K562 (cell line): Measurements from ENCODE around the gene COASY. TPM values are rescaled to one million over a fixed set of nuclear protein-coding genes. Genes with fewer than 3 reads are reported as not detected.

Experiments used
- DACH1 ChIP-seq: fragments of 450-650 bp; IDR thresholded peaks from 2 replicates; pipeline ENCODE4 v1.6.1; 2018; ENCODE audit not compliant: partially characterized antibody
- E2F1 ChIP-seq: sonication (generic); formaldehyde crosslinking; IDR thresholded peaks from 2 replicates; pipeline ENCODE4 v1.8.1; 2023; ENCODE audit warnings: mild to moderate bottlenecking, missing genetic modification reagents, moderate library complexity
- FOXK2 ChIP-seq, 2 experiments: fragments of 450-650 bp; IDR thresholded peaks in 1 of 2; conservative IDR thresholded peaks in 1 of 2; 2 replicates each; pipeline ENCODE4 v1.6.1; 2016; ENCODE audit warnings: low read depth in 2 of 2, mild to moderate bottlenecking in 1 of 2
- GABPB1 ChIP-seq: sonication (generic); formaldehyde crosslinking; IDR thresholded peaks from 2 replicates; pipeline ENCODE4 v1.8.0; 2022; ENCODE audit warnings: mild to moderate bottlenecking, missing genetic modification reagents
- HES1 ChIP-seq: fragments of 450-650 bp; IDR thresholded peaks from 2 replicates; pipeline ENCODE4 v1.6.1; 2016; ENCODE audit warnings: low read depth, mild to moderate bottlenecking, moderate library complexity
- HMGXB4 ChIP-seq: sonication (generic); formaldehyde crosslinking; IDR thresholded peaks from 2 replicates; pipeline ENCODE4 v1.8.1; 2023; ENCODE audit warnings: mild to moderate bottlenecking, missing genetic modification reagents
- NR1H2 ChIP-seq: sonication (generic); formaldehyde crosslinking; IDR thresholded peaks from 2 replicates; pipeline ENCODE4 v1.4.0; 2020; ENCODE audit warnings: mild to moderate bottlenecking, missing genetic modification reagents
- PCBP1 ChIP-seq: fragments of 200-400 bp; formaldehyde crosslinking; IDR thresholded peaks from 2 replicates; pipeline ENCODE4 v1.6.1; 2018; ENCODE audit warnings: mild to moderate bottlenecking, low read depth, low read length; ENCODE audit not compliant: poor library complexity, severe bottlenecking
- SMARCE1 ChIP-seq: fragments of 450-650 bp; IDR thresholded peaks from 2 replicates; pipeline ENCODE4 v1.7.1; 2016; ENCODE audit warnings: mild to moderate bottlenecking
- ZNF146 ChIP-seq: IDR thresholded peaks from one replicate; pipeline ENCODE4 v1.6.1; 2018; ENCODE audit warnings: missing compliant biosample characterization; ENCODE audit not compliant: unreplicated experiment
- ZNF449 ChIP-seq: fragments of 250-450 bp; sonication (Bioruptor Pico); IDR thresholded peaks from 2 replicates; pipeline ENCODE4 v1.8.0; 2022; ENCODE audit warnings: moderate library complexity, mild to moderate bottlenecking, inconsistent platforms
- ZNF511 ChIP-seq: sonication (generic); formaldehyde crosslinking; IDR thresholded peaks from 2 replicates; pipeline ENCODE4 v1.8.0; 2022; ENCODE audit warnings: mild to moderate bottlenecking, missing genetic modification reagents
- polyA plus RNA-seq, 8 experiments: library from polyadenylated mRNA; depleted of rRNA in 4 of 8; stranded (reverse) in 5 of 8; unstranded in 3 of 8; fragments of >200 nt; fragmentation: Nextera tagmentation in 2 of 8; fragmentation: Illumina TruSeq in 1 of 8; extraction: Ambion mirVana in 2 of 8; extraction: Trizol in 1 of 8; gene quantifications; 2 replicates each; pipeline versions ENCODE4 v1.2.1 to v1.2.3, GENCODE V29; 2011 to 2014; ENCODE audit warnings: inconsistent platforms in 1 of 8, missing spikeins in 1 of 8
- total RNA-seq, 7 experiments: library from RNA; depleted of rRNA in 6 of 7; stranded (reverse); fragments of >200 nt in 6 of 7; fragmentation: Illumina TruSeq in 2 of 7; extraction: Trizol in 2 of 7; gene quantifications; 2 replicates each; pipeline versions ENCODE4 v1.2.1 to v1.2.3, GENCODE V29; 2011 to 2021; ENCODE audit warnings: low replicate concordance in 1 of 7

The COASY gene
- total and polyA plus RNA-seq, 9 of the 15 experiments (the other 6 are each of a cell fraction or from before 2014, with no cell fraction given): 25.4 to 175 (median 62.3) TPM

GRCh38 chr17:42562388-42563142 is 617 bp downstream of the COASY start (continued):
- no peak for TF ChIP-seq HES1
- 0 out of 2 replicates have a peak, but pooled peaks have one; percentile 25 for TF ChIP-seq ZNF511
- peak in 1 of 2 experiments; percentile 18; a peak in 1 of 4 replicates for TF ChIP-seq FOXK2 (conservative IDR thresholded peaks at IDR 0.05 in 1 of 2, IDR thresholded peaks at IDR 0.05 in 1 of 2; ENCODE audit: low read depth in 2 of 2)
- peak; percentile 81 for TF ChIP-seq DACH1
- no peak for TF ChIP-seq GABPB1 (CRISPR knock-in tag)
- TF ChIP-seq SMARCE1: no peak
- no peak for TF ChIP-seq E2F1
- TF ChIP-seq ZNF449: no peak
- no peak for TF ChIP-seq NR1H2 (CRISPR knock-in tag)
- peak; percentile 72; the same call in 1 of the 2 replicates for TF ChIP-seq HMGXB4 (CRISPR knock-in tag)
- no peak for TF ChIP-seq PCBP1
- TF ChIP-seq ZNF146 (CRISPR knock-in tag): peak; percentile 17
